COLO829 (cell line): ENCODE results near the gene FCGBP.

Experiments used
- DNase-seq: peaks from one replicate; pipeline ENCODE4 v3.0.0; 2012; ENCODE audit warnings: low spot score

FCGBP gene

DNA sequence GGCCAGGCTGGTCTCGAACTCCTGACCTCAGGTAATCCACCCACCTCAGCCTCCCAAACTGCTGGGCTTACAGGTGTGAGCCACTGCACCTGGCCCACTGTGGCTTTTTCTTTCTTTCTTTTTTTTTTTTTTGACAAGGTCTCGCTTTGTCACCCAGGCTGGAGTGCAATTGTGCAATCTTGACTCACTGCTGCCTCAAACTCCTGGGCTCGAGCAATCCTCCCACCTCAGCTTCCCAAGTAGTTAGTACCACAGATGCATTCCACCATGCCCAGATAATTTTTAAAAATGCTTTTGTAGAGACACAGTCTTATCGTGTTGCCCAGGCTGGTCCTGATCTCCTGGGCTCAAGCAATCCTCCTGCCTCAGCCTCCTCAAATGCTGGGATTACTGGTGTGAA, 12.1 kb upstream of the FCGBP start:
- no peak for DNase-seq

DNA sequence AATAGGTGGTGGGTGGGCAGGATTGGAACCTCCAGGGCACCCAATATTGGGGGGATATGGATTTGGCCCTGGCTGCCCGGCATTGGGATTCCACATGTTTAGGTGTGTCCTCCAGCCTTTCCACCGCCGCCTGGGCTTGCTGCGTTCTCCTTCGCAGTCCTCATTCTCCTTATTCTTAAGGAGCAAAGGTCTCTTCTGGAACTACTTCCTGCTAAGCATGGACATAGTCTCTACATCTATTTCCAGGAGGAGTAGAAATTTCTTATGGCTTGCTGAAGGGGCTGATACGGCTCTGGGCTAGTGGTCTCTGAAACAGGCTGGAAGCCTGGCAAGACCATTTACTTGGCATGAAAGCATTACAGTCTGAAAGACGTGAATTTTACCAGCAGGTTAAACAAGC, 9.2 kb upstream of the FCGBP start:
- DNase-seq = no peak

DNA sequence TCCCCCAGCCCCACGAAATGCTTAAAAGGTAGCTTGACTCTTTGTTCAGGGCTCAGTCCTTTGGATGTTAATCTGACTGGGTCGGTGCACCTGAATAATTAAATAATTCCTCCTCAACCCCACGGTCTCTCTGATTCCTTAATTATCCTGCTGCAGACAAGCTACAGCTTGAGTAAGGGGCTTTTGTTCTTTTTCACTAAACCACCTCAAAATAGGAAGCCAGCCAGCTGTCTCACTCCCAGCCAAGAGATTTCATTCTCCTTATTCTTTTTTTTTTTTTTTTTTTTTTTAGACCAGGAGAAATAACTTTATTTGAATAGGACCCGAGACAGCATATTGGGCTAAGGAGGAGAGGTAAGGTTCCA, 7.9 kb upstream of the FCGBP start:
- no peak for DNase-seq

DNA sequence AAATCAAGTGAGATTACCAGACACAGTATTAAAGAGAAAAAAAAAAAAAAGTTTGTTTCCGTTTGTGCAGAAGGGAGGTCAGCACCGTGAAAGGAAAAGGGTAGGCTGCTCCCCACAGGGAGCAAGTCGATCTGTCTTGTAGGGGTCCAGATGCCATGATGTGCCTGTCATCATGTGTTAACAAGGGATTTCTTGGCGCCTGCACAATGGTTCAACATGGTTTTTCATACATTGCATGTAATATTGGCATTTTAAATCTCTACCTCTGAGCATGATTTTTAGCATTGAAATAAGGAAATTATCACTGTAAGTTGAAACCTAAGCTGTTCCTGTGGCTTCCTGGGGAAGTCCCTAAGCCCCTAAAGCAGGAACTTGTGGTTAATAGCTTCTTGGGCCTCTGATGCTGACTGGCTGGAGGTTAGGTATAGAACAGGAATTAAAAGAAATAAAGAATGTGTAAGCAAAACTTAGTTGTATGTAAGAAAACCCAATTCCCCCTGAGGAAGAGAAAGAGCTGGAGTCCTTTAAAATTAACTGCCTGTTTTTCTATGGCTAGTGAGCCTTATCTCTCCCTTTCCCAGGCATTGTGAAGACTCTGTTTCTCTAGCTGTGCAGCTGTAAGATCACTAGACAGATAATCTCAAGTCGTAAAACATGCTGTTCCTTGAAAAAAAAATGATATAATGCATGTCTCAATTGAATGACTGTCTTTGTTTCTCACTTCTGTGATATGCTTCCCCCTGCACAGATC, 7.4 kb upstream of the FCGBP start:
- DNase-seq = no peak

DNA sequence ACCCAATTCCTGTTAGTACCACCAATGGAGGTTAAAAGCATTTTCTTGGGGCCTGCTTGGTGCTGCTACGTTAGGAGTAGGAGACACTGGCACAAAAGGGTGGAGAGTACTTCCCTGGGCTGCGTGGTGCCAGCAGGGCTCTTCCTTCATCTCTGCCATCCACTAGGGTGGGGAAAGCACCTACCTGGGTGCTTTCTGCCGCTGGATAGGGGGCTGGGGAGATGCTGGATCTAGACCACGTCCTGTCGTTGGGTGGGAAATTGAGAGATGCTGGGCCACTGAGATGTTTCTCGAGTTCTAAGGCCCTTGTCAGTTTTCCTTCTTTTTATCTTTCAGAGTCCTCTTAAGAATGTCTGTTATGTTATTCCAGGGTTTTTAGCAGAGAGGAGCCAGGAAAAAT, 6.7 kb upstream of the FCGBP start:
- DNase-seq = no peak

DNA sequence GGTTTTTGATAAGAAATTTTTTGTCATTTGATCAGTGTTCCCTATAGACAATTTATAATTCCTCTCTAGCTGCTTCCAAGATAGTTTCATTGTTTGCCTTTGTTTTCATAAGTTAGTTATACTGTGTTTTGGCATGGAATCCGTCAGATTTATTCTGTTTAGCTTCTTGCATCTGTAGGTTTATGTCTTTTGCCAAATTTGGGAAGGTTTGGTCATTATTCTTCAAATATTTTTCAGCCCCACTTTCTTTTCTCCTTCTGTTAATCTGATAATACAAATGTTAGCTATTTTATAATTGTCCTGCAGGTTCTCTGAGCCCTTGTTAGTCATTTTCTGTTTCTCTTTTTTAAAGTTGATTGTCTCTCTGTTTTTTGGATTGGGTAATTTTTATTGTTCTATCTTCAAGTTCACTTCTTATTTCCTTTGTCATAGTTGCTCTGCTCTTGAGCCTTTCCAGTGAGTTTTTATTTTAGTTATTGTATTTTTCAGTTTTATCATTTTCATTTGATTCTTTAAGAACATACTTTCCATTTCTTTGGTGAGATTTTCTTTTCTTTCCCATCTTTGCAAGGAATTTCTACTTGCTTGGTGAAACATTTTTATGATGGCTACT, 5.9 kb upstream of the FCGBP start:
- DNase-seq = no peak

DNA sequence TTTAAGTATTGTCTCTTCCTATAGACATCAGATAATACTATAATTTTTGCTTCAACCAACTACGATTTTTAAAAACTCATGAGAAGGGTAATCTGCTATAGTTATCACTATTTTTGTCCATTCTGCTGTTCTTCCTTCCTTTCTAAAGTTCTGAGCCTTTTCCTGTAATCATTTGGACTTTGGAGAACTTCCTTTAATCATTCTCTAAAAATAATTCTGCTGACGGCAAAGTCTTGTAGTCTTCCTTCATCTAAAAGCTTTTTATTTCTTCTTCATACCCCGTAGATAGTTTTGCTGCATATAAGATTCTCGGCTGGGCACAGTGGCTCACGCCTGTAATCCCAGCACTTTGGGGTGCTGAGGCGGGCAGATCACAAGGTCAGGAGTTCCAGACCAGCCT, 5.1 kb upstream of the FCGBP start:
- no peak for DNase-seq

DNA sequence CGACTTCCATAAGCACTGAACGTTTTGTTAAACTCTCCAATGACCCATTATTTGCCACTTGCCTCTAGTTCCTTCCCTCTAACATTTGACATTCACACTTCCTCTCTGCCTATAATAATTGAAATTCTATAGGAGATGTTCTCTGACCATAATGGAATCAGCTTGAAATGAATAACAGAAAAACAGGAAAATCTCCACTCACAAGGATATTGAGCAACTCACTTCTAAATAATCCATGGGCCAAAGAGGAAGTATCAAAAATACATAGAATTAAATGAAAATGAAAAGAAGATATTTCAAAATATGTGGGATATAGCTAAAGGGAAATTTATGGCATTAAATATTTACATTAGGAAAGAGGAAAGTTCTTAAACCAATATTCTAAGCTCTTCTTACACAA, 3.4 kb upstream of the FCGBP start:
- no peak for DNase-seq

DNA sequence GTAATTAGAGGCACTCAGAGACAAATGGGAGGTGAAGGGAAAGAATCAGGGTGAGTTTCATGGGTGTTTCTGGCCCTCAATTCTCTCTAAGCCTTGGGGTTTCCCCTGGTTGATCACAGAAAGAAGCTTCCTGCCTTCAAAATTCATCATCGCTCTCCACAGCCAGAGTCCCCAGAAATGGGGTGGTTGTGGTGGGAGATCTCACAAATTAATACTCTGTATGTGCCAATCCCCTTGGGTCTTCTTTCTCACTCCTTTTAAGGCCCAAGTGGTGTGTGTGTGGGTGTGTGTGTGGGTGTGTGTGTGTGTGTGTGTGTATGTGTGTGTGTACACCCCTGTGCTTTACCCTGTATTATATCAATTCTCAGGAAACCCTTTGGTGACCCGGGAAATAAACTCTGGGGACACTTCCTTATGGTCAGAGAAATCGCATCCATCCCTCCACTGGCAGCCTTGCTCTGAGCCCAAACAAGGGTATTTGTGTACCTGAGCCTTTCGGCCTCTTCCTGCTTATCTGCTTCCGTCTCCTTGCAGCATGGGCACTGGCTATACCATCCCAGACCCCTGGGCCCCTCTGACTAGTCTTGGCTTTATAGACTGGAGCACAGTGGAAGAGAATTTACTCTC, 2.8 kb upstream of the FCGBP start:
- DNase-seq = no peak

DNA sequence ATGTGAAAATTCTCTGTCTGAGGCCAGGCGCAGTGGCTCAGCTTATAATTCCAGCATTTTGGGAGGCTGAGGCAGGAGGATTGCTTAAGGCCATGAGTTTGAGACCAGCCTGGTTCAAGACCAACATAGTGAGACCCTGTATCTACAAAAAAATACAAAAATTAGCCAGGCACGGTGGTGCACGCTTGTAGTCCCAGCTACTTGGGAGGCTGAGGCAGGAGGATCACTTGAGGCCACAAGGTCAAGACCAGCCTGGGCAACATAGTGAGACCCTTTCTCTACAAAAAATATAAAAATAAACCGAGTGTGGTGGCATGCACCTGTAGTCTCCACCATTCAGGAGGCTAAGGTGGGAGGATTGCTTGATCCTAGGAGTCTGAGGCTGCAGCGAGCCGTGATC, 2.2 kb upstream of the FCGBP start:
- no peak for DNase-seq

DNA sequence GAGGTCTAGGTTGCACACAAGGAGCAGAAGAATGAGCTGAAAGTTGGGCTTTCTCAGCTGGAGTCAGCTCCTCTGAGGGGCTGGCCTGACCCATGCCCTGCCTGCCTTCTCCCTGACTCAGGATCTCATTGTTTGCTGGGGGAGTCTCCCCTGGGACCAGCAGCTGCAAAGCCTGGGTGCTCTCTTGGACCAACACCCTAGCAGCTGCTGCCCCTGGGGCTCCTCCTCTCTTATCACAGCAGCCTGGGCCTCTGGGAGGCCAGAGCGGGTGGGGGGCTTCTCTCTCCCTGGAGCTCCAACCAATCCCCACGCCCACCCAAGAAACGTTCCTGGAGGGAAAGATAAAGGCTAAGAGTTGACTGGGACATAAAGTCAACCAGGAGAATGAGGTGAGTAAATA, 1.6 kb upstream of the FCGBP start:
- DNase-seq = no peak

DNA sequence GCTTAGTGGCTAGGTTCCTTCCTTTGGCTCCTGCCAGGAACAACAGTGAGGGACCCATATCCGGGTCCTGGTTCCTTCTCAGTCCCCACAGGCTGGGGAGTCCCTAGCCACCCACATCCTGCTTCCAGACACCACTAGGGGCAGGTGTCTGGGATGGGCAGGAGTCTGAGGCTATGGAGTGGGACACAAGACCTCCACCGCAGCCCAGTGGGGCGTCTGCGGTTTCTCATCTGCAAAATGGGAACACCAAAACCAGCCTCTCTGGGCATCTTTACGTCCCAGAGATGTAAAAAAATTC, 879 bp upstream of the FCGBP start:
- no peak for DNase-seq

DNA sequence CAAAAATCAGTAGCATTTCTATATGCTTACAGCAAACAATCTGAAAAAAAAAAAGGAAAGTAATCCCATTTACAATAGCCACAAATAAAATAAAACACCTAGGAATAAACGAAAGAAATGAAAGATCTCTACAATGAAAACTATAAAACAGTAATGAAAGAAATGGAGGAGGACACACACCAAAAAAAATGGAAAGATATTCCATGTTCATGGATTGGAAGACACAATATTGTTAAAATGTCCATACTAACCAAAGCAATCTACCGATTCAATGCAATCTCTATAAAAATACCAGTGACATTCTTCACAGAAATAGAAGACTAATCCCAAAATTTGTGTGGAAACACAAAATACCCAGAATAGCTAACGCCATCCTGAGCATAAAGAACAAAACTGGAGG, 4.7 kb downstream of the FCGBP start:
- no peak for DNase-seq

DNA sequence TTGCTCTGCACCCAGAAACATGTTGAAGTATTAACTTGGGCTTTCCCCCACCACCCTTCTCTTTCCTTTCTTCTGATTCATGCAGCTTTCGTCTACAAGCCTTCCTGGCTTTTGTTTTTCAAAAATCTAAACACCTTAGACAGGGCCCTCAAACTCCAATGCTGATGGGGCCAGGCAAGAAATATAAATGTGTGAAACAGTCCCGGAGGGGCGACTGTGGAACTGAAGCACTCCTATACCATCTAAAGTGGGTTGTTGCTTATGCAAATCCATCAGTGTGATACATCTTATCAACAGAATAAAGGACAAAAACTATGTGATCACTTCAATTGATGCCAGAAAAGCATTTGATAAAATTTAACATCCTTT, 6.1 kb downstream of the FCGBP start:
- DNase-seq = no peak

DNA sequence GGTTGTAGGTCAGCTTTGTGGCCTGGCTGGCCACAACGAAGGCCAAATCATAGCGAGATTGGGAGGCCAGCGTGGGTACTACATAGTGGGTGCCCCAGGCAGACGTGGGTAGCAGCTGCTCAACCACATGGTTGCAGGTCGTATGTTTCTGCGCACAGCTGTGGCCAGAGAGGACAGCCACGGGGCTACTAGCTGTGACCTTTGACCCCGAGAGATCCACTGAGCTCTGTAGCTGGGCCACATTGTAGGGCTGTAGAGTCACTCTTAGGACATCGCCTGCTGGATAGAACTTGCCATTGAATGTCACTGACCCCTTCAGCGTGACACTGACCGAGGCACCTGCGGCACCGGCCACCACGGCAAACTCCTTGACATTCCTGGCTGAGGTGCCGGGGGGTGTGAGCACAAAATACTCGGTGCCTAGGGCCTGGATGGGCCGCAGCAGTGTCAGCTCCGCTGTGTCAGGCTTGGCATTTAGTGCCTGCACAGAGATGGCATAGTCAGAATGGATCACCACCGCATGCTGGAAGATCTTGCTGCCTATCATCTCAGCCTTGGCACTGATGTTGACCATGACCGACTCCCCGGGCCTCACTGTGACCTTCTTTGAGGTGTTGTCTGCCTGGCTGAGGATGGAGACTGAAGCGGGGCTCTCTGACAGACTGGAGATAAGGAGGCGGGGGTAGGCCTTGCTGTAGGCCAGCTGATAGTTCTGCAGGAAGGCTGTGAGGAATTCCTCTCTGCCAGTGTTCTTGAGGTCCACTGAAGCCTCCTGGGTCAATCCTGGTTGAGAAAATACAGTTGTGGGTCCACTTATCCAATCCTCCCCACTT, 6.7 kb downstream of the FCGBP start:
- no peak for DNase-seq

DNA sequence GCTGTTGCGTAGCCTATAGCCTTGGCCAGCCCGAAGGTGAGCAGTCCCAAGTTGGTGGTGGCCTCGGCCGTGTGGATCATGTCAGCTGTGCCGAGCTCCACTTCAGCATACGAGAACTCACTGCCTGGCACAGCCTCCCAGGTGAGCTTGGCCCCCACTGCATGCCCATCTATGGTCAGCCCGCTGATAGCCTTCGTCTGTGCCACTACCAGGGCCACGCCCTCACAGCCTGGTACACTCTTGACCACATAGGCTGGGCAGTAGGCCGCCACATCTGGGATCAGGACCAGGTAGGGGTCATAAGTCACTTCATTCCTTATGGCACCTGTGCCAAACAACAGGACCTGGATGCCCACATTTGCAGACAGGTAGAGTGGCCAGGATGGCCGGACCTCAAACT, 7.4 kb downstream of the FCGBP start:
- no peak for DNase-seq

DNA sequence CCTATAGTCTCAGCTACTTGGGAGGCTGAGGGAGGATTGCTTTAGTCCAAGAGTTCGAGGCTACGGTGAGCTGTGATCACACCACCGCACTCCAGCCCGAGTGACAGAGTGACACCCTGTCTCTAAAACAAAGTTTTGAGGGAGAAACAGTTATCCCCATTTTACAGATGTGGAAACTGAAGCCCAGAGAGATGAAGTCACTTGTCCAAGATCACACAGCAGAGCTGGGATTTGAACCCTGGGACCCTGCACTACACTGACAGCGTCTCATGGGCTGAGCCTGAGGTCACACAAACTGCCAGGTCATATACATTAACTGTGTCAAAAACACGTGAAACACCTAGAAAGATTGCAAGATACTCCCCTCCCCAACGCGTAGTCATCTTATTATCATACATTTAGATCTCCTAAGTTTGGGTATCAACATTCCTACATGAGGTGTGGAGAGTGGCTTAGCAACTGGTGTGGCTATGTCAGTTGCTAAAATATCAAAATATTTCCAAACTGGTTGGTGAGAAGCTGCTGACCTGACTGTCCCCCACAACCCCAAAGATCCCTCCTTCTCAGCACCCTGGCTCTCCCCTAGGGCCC, 8.2 kb downstream of the FCGBP start:
- DNase-seq = no peak

DNA sequence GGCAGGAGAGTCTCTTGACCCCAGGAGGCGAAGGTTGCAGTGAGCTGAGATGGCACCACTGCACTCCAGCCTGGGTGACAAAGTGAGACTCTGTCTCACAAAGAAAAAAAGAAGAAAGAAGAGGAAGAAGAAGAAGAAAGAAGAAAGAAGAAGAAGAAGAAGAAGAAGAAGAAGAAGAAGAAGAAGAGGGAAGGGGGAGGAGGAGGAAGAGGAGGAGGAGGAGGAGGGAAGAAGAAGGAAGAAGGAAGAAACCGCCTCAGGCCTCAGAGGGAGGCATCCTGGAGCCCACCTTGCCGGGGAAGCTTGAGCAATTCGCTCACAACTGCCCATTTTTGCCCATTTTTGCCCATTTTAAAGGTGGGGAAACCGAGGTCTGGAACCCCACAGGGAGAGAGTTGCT, 9.5 kb downstream of the FCGBP start:
- DNase-seq = no peak

DNA sequence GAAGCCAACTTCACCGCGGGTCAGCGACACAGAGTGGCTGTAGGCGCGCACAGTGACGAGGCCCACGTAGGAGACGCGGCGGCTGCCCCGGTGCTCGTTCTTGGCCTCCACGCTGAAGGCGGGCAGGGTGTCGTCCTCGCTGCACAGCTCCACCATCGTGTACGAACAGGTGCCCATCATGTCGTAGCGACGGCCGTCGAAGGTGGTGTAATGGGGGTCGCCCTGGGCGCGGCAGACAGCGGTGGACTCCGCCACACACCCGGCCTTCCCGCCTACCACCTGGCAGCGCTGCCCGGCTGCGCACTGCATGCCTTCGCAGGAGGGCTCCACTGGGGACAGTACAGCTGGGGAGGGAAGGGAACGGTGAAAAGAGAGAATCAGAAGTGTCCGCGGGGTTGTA, 10.0 kb downstream of the FCGBP start:
- DNase-seq = no peak

DNA sequence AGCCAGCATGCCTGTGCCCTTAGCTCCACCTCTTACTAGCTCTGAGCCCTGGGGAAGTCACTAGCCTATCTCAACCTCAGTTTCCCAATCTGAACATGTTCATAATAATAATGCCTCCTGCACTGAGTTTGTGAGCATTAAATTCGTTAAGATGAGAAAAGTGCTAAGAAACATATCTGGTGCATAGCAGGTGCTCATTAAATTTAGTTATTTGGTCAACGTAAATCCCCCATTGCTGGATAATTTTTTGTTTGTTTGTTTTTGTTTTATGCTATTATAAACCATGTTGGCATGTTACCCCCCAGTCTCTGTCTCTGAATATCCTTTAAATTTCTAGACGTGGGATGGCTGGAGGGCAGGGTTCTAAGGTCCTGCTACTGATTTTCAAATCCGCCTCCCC, 10.6 kb downstream of the FCGBP start:
- DNase-seq = no peak

DNA sequence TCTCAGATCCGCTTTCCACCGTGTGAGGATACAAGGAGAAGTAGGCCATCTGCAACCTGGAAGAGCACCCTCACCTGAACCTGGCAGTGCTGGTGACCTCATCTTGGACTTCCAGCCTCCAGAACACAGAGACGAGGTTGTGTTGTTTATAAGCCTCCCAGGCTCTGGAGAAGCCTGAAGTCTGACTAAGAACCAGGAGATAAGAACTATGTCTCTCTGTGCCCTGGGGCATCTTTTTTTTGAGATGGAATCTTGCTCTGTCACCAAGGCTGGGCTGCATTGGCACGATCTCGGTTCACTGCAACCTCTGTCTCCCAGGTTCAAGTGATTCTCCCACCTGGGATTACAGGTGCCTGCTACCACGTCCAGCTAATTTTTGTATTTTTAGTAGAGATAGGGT, 14.5 kb downstream of the FCGBP start:
- DNase-seq = no peak

DNA sequence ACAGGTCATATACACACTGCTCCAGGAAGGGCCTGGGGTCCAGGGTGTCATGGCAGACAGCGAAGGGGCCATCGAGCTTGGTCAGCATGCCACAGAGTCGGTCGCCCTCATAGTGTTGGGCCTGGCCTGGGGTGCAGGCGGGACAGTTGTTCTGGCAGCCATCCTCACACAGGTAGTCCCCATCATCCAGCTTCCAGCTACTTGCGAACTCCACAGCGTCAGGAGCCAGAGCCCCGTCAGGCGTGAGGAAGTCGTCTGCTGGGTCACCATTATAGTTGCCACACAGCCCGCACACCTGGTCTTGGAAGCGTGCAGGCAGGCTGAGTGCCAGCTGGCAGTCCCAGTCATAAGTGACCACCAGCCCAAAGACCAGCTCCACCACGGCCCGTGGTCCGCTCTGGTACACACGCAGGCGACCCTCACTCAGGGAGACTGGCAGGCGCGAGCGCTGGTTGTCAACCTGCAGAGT, 16.2 kb downstream of the FCGBP start:
- no peak for DNase-seq
